WI38 (cell line): ENCODE results near the gene CAPN5.

Experiments used
- H3K4me3 ChIP-seq: 2 replicates; pipeline ENCODE4 v1.5.1; 2011; ENCODE audit warnings: low read depth, mild to moderate bottlenecking, control low read depth, low read length
- TF ChIP-seq, protein P1 (sequence below): IDR thresholded peaks from 2 replicates; pipeline ENCODE4 v1.5.1; 2012; ENCODE audit warnings: low read depth, mild to moderate bottlenecking, control low read depth, low read length

CAPN5 gene

DNA sequence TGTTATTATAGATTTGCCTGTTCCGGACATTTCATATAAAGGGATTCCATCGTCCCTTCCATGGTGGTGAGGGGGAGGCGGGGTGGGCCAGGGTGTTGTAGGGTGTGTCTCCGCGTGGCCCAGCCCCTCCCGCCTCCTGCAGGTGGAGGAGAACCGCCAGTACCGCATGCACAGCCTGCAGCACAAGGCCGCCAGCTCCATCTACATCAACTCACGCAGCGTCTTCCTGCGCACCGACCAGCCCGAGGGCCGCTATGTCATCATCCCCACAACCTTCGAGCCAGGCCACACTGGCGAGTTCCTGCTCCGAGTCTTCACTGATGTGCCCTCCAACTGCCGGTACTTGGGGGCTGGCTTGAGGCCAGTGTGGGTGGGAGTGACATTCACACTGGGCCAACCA is 53.8 kb downstream of the CAPN5 start:
- TF ChIP-seq, protein P1, sequence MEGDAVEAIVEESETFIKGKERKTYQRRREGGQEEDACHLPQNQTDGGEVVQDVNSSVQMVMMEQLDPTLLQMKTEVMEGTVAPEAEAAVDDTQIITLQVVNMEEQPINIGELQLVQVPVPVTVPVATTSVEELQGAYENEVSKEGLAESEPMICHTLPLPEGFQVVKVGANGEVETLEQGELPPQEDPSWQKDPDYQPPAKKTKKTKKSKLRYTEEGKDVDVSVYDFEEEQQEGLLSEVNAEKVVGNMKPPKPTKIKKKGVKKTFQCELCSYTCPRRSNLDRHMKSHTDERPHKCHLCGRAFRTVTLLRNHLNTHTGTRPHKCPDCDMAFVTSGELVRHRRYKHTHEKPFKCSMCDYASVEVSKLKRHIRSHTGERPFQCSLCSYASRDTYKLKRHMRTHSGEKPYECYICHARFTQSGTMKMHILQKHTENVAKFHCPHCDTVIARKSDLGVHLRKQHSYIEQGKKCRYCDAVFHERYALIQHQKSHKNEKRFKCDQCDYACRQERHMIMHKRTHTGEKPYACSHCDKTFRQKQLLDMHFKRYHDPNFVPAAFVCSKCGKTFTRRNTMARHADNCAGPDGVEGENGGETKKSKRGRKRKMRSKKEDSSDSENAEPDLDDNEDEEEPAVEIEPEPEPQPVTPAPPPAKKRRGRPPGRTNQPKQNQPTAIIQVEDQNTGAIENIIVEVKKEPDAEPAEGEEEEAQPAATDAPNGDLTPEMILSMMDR = no peak
- H3K4me3 ChIP-seq = no peak overlapping the region

GRCh38 chr11:77121096-77121640 is 54.4 kb downstream of the CAPN5 start:
- TF ChIP-seq, protein P1 = no peak
- no peak overlapping the region for H3K4me3 ChIP-seq

DNA sequence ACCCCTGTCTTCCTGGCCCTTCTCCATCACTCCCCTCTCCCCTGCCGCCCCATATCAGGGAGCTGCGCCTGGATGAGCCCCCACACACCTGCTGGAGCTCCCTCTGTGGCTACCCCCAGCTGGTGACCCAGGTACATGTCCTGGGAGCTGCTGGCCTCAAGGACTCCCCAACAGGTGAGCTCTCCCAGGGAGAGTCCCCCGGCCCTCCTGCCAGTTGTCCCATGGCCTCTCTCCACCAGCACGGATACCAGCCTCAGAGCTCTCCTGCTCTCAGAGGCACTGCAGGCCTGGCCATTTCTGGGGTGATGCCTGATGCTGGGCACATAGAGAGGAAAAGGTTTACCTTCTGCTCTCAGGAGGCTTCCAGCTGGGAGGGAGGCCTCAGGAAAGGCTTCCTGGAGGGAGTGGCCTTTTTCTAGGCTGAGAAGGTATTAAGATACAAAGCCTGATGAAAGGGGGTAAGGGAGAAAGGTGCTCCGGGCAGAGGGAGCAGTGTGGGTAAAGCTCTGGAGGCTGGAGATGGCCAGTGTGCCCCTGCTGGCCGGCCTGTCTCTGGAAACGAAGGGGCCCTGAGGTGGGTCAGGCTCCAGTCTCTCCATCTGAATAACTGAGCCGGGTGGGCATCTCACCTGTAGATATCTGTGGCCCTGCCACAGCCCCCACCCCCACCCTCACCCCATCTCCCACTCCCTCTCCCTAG is 55.3 kb downstream of the CAPN5 start:
- TF ChIP-seq, protein P1 = no peak
- H3K4me3 ChIP-seq = no peak overlapping the region

DNA sequence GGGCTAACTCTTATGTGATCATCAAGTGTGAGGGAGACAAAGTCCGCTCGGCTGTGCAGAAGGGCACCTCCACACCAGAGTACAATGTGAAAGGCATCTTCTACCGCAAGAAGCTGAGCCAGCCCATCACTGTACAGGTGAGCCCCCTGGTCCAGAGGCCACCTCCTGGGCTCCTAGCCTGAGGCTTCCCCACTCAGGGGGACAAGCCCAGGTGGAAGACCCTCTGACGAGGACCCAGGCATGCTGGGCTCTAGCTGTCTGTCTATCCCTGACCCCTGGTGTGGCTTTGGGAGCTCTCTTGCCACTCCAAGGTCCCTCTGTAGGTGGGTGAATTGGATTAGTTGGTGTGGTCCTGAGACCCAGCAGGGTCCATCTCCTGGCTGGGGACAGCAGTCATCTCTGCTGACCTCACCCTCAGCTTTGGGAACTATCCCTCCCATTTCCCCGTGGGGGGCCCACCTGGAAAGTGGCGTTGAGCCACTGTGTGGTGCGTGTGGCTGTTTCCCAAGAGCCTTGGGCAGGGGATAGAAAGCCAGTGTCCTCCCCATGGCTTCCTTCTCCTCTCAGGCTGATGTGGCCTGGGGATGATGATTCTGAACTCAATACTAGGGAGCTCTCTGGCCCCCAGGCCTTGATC is 55.9 kb downstream of the CAPN5 start:
- TF ChIP-seq, protein P1 = no peak
- H3K4me3 ChIP-seq = no peak overlapping the region

DNA sequence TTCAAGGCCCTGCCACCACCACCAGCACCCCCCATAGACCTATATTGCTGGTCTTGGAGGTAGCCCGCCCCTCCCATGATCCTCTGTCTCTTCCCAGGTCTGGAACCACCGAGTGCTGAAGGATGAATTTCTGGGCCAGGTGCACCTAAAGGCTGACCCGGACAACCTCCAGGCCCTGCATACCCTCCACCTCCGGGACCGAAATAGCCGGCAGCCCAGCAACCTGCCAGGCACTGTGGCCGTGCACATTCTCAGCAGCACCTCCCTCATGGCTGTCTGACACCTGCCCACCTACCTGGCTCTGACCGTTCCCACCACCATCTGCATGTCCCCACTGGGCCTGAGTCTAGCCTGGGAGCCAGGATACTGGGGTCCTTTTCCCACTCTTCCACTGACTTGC is 56.8 kb downstream of the CAPN5 start:
- TF ChIP-seq, protein P1 = no peak
- no peak overlapping the region for H3K4me3 ChIP-seq

DNA sequence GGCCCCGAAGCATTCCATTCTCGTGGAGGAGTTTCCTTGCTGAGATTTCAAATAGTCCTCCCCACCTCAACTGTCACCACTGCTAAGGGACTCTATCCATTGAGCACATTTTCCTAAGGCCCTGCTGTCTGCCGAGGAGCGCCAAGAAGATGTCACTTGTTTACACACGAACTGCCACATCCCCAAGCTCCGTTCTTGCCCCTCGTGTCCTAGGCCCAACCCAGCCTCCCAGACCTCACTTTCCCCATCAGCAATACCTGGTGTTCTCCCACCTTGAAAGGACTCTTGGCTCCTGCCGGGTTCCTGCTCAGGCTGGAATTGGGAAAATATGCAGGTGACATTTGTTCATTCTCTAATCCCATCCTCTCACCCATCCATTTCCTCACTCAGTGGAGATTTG is 57.3 kb downstream of the CAPN5 start:
- TF ChIP-seq, protein P1 = no peak
- H3K4me3 ChIP-seq = no peak overlapping the region

DNA sequence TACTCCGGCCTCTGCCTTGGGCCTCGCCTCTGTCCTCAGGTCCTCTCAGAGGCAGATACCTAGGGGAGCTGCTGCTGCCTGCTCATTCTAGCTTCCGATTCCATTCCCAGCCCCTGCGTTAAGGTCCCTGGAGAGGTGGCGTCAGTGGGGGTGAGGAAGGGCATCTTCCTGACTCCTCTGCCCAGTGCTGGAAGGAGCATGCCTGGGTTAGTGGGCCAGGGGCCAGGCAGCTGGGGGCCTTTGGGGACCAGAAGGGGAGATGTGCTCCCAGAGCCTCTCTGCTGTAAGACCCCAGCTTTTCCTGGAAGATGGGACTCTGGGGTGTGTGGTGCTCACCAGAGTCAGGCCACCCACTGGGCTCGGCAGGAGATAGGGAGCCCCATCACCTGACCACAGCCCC is 57.7 kb downstream of the CAPN5 start:
- no peak overlapping the region for H3K4me3 ChIP-seq
- TF ChIP-seq, protein P1 = no peak
